Inferior parietal cortex (tissue), 1 donor: ENCODE measurements around the gene C2CD2.

Experiments used
- DNase-seq: peaks from one replicate; pipeline ENCODE4 v3.0.0-alpha.2; 2016; ENCODE audit errors: extremely low spot score

Gene C2CD2

DNA sequence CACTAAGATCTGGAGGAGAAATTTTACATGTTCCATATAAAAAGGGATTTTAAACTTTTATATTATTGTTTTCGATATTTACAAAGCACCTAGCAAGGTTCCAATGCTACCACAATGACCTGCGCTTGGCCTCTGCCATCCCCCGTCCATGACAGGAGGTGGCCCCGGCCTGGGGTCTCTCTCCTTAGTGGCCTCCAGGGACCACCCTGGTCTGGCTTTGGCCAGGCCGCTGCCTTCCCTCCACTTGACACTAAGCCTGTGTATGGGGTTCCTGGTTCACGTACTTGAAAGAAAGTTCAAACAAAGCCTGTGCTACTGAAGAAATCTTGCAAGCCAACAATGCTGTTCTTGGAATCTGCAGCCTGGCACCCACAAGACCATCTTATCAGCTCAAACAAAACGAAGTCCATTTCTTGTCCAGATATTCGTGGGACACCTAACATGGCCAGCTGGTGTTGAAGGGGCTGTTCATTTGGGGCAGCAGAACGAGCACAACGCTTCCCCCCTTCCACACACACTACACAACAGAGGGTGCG, 87.5 kb downstream of the C2CD2 start:
- DNase-seq: no peak

GRCh38 chr21:41865002-41865777, 88.6 kb downstream of the C2CD2 start:
- DNase-seq: no peak

- DNase-seq: no peak
Observed at GRCh38 chr21:41864311-41865001, 89.4 kb downstream of the C2CD2 start.

DNA sequence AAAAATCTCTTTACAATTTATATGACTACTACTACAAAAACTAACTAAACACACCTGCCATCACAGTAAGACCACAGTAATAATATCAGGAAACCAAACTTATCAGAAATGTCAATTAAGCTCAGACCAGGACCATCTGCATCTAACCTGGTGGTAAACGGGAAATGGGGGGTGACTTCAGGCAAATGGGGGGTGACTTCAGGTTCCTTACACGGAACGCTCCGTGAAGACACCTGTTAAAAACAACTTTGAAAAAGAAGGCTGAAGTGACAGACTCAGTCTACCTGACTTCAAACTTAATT, 90.4 kb downstream of the C2CD2 start:
- no peak for DNase-seq

DNA sequence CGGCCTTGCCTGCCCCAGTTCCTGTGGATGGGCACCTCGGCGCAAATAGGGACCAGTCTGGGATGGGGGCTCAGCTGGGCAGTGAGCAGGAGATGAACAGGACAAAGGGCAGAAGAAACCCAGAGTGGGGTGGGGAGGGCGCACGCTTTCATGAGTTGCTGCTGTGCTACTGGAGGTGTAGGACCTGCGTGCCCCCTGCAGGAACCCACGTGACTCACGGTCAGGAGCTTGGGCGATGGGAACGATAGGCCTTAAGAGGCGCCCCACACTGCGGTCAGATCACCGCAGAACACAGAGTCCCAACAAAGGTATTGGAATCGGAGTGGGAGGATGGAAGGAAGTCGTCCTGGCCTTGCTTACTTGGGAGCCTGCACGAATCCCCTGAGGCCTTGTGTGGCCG, 91.8 kb downstream of the C2CD2 start:
- DNase-seq: no peak

DNA sequence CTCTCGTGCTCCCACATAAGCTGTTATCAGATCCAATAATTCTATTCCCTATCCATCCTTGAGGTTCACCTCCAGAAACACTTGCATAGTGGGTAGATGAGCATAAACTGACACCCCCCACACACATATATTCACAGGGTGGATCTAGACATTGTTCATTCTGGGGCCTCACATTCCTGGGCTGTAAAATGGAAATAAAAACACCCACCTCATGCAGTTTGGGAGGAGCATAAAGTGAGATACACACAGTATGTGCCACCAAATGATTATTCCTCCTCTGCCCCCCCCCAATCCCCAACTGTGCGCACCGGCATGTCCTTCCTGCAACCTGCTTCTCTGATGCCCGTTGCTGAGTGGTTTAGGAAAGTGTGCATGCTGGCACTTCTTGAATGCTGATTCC, 92.6 kb downstream of the C2CD2 start:
- DNase-seq: no peak

- no peak for DNase-seq
Observed at GRCh38 chr21:41859297-41859980, 94.4 kb downstream of the C2CD2 start.

DNA sequence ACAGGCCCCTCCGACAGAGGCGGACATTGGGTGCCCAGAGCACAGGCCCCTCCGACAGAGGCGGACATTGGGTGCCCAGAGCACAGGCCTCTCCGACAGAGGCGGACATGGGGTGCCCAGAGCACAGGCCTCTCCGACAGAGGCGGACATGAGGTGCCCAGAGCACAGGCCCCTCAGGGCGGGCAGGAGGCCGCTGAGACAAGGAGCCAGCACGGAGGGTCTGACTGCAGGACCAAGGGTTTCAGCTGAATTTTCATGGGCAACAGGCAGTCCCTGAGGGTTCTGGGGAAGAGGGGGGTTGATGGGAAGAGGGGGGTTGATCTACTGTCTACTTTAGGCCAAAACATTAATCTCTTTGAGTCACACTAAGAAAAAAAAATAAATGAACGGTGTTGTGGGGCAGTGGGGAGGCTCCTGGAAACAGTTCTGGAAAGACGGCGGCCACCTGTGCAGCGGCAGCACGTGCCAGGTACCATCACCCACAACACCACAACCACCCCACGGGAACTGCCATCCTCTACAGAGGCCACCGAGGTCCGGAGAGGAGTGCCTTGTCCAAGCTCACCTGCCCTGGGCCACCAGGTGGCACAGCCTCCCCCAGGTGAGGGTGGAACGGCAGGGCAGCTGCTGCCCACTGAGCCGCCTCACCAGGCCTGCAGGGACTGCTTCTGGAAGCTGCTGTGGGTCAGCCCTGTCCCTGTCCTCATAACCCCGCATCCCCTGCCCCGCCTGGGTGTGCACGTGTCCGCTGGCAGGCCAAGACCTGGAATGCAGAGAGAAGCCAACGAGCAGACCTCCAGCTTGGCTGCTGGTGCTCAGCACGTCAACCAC, 95.1 kb downstream of the C2CD2 start:
- no peak for DNase-seq

DNA sequence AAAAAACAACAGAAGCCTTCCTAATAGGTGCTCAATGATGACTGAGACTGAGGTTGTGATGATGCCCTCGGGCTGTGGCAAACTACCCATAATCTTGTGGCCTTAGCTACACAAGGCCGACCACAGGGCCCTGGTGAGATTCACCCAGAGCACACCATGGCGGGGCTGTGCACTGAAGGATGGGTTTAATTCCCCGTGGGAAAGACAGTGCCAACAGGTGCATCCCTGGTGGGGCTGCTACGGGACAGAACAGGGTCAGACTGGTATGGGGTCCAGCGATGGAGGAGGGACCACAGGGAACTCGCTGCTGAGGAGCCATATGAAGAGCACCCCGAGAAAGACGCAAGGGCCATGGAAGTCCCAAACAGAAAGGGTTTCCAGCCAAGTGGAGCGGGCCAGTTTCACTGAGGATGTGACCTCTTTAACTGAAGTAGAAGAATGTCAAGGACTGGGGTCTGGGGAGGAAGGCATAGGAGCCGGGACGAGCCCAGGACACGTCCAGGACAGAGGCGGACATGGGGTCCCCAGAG, 96.0 kb downstream of the C2CD2 start:
- no peak for DNase-seq

GRCh38 chr21:41856572-41856971, 97.2 kb downstream of the C2CD2 start:
- DNase-seq: no peak

GRCh38 chr21:41854426-41854995, 99.3 kb downstream of the C2CD2 start:
- DNase-seq: no peak

DNA sequence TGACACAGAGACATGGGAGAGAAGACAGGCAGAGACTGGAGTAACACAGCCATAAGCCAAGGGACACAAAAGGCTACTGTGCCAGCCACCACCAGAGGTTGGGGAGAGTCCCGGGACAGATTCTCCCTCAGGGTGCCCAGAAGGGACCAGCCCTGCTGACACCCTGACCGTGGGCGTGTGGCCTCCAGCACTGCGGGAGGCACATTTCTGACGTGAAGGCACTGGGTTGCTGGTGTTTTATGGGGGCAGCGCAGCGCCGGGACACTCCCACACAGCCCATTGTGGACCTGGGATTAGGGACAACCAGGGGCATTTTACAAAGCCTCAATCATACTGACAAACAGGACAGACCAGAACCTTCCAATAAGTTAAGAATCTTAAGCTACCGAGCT, 100.9 kb downstream of the C2CD2 start:
- no peak for DNase-seq

- DNase-seq: no peak
Observed at GRCh38 chr21:41852151-41852928, 101.5 kb downstream of the C2CD2 start.

GRCh38 chr21:41851090-41851790, 102.6 kb downstream of the C2CD2 start:
- DNase-seq: no peak

DNA sequence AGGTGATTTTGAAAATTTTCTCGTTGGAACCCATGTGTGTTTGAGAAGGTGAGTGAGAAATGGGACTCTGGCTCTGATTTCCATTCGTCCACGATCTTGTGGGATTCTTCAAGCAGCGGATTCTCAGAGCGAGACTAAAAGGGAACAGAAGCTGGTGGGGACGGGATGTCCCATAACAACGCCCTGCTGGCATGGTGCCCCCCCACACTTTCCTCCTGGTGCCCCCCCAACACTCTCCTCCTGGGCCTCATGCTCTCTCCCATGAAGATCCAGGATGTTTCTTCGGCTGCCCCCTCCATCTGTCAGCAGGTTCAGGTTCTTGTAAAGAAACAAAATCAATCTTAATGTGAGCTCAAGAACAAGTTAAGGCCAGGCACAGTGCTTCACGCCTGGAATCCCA, 103.7 kb downstream of the C2CD2 start:
- DNase-seq: no peak

DNA sequence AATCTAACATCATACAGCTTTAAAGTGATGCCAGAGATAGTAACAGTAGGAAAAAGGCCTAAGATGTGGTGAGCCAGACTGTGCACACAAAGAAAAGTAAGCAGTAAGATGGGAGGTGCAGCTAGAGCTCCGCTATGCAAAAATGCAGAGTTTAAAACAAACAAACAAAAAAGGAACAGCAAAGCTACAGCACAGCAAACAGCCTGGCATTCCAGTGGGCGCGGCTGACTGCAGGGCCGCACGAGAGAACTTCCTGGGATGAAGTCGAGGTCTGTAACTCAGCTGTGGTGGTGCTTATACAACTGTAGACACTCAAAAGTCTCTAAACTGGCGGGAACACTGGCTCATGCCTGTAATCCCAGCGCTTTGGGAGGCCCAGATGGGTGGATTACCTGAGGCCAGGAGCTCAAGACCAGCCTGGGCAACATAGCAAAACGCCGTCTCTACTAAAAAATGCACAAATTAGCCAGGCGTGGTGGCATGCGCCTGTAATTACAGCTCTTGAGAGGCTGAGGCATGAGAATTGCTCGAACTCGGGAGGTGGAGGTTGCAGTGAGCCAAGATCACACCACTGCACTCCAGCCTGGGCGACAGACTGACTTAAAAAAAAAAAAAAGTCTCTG, 104.7 kb downstream of the C2CD2 start:
- no peak for DNase-seq

GRCh38 chr21:41848533-41848932, 105.3 kb downstream of the C2CD2 start:
- DNase-seq: no peak

DNA sequence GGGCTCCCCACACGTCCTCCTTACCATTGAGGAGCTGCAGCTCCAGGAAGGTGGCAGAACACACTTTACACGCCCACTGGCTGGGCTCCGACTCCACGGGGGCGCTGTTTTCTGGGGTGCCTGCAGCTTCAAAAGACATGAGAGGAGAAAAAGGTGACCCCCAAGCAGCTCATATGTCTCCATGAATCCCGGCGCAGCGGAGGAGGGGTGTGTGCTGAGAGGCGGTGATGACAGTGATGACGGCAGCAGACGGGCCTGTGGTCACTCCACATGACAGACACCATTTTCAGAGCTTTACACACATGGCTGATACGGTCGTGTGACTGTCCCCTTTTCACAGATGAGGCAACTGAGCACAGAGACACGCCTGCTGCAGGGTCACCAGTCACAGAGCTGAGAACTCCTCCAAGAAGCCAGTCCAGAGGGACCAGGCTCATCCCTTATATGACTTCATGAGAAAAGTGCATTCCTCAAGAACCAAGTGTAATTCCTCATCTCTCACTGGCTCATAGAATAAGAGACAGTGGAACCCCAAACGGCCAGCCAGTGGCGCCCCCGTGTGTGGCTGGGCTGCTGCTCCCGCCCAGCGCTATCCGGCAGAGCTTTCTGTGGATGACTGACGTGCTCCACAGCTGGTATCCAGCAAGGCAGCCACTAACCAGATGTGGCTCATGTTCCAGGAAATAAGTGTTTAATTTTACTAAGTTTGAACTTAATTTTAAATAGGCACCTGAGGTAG, 106.6 kb downstream of the C2CD2 start:
- no peak for DNase-seq

DNA sequence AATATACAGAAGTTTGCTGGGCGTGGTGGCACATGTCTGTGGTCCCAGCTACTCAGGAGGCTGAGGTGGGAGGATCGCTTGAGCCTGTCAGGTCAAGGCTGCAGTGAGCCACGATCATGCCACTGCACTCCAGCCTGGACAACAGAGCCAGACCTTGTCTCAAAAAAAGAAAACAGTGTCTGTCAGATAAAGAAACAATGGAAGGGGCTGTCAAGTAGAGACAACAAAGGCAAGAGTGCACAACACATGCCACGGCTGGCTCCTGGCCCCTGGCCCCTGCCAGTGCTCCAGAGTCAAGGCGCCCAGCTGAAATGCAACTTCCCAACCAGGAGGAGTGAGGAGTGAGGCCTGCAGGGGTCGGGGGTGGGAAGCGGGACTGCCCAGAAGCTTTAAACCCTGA, 107.3 kb downstream of the C2CD2 start:
- no peak for DNase-seq
